IMR-90 (cell line): ENCODE results near the gene NIPSNAP3A. TPM values are rescaled to one million over a fixed set of nuclear protein-coding genes. Genes with fewer than 3 reads are reported as not detected.

Experiments used
- ATAC-seq: fragments of 200-7000 bp; cut with Tn5 transposase; 2 replicates; pipeline ENCODE4 v1.9.1; 2020; ENCODE audit warnings: low read depth, mild to moderate bottlenecking, moderate library complexity
- BruUV-seq: library from RNA; stranded (reverse); fragments of 400-500 nt; replicated peaks from 2 replicates; lab custom pipeline; 2021; lab: Mats Ljungman, UMichigan
- CTCF ChIA-PET: fragments of 300-600 bp; formaldehyde crosslinking; extraction: SDS; loops from one replicate; lab custom pipeline; 2021; ENCODE audit warnings: antibody characterized with exemption; lab: Yijun Ruan, JAX
- POLR2A ChIA-PET: fragments of 300-600 bp; sonication (Branson Sonifier 250); formaldehyde crosslinking; loops from one replicate; lab custom pipeline; 2022; ENCODE audit warnings: antibody characterized with exemption; ENCODE audit not compliant: unreplicated experiment; lab: Charles Lee
- DNase-seq: peaks from one replicate; pipeline ENCODE4 v3.0.0; 2013
- H2AFZ ChIP-seq: replicated peaks from 2 replicates; pipeline ENCODE3; 2013; ENCODE audit warnings: low read length, mild to moderate bottlenecking; ENCODE audit not compliant: poor library complexity
- H2AK5ac ChIP-seq: 2 replicates; pipeline ENCODE4 v1.6.1; 2013; ENCODE audit warnings: low read depth, low read length, inconsistent platforms
- H2AK9ac ChIP-seq: replicated peaks from 2 replicates; pipeline ENCODE3; 2013; ENCODE audit warnings: mild to moderate bottlenecking, low read depth, low read length, moderate library complexity; ENCODE audit not compliant: poor library complexity
- H2BK120ac ChIP-seq: 2 replicates; pipeline ENCODE4 v1.6.1; 2013; ENCODE audit warnings: low read depth, low read length, inconsistent platforms
- H2BK15ac ChIP-seq: 3 replicates; pipeline ENCODE4 v1.6.1; 2013; ENCODE audit warnings: low read depth, low read length, inconsistent platforms
- H2BK20ac ChIP-seq: 2 replicates; pipeline ENCODE4 v1.6.1; 2013; ENCODE audit warnings: low read depth, mild to moderate bottlenecking, inconsistent platforms, low read length, moderate library complexity
- H2BK5ac ChIP-seq: 2 replicates; pipeline ENCODE4 v1.6.1; 2013; ENCODE audit warnings: mild to moderate bottlenecking, low read depth, low read length, inconsistent platforms; ENCODE audit not compliant: poor library complexity, severe bottlenecking
- H3K14ac ChIP-seq: replicated peaks from 2 replicates; pipeline ENCODE4 v1.6.1; 2013; ENCODE audit warnings: low read depth, low read length, inconsistent platforms
- H3K18ac ChIP-seq: 2 replicates; pipeline ENCODE4 v1.6.1; 2013; ENCODE audit warnings: low read depth, low read length, control low read depth
- H3K23ac ChIP-seq: 2 replicates; pipeline ENCODE4 v1.6.1; 2013; ENCODE audit warnings: low read depth, low read length, inconsistent platforms
- H3K27ac ChIP-seq: 2 replicates; pipeline ENCODE4 v1.5.1; 2013; ENCODE audit warnings: mild to moderate bottlenecking, control low read depth, low read length; ENCODE audit not compliant: insufficient read depth
- H3K27me3 ChIP-seq: 2 replicates; pipeline ENCODE4 v1.6.1; 2013; ENCODE audit warnings: low read length; ENCODE audit not compliant: control insufficient read depth, insufficient read depth
- H3K36me3 ChIP-seq: 2 replicates; pipeline ENCODE4 v1.6.1; 2013; ENCODE audit warnings: low read length, mixed read lengths; ENCODE audit not compliant: control insufficient read depth, insufficient read depth
- H3K4ac ChIP-seq: 2 replicates; pipeline ENCODE4 v1.6.1; 2013; ENCODE audit warnings: low read depth, low read length, inconsistent platforms
- H3K4me1 ChIP-seq: 2 replicates; pipeline ENCODE4 v1.6.1; 2013; ENCODE audit warnings: low read length, mixed read lengths; ENCODE audit not compliant: control insufficient read depth, insufficient read depth
- H3K4me2 ChIP-seq: 2 replicates; pipeline ENCODE4 v1.6.1; 2013; ENCODE audit warnings: low read depth, mild to moderate bottlenecking, control low read depth, low read length, moderate library complexity
- H3K4me3 ChIP-seq: 2 replicates; pipeline ENCODE4 v1.5.1; 2013; ENCODE audit warnings: low read depth, mild to moderate bottlenecking, control low read depth, low read length, moderate library complexity; ENCODE audit not compliant: insufficient read depth
- H3K56ac ChIP-seq: 2 replicates; pipeline ENCODE4 v1.6.1; 2013; ENCODE audit warnings: low read length, inconsistent platforms; ENCODE audit not compliant: insufficient read depth; ENCODE audit errors: extremely low read depth
- H3K79me1 ChIP-seq, 2 experiments: 2 replicates each; pipeline ENCODE4 v1.6.1; 2013; ENCODE audit warnings: low read length in 2 of 2, inconsistent platforms in 1 of 2, low read depth in 1 of 2
- H3K9ac ChIP-seq: 2 replicates; pipeline ENCODE4 v1.6.1; 2013; ENCODE audit warnings: low read depth, low read length, control low read depth
- H3K9me1 ChIP-seq: 2 replicates; pipeline ENCODE4 v1.6.1; 2013; ENCODE audit warnings: low read length, inconsistent platforms; ENCODE audit not compliant: insufficient read depth
- H3K9me3 ChIP-seq: 2 replicates; pipeline ENCODE4 v1.6.1; 2013; ENCODE audit warnings: low read length; ENCODE audit not compliant: control insufficient read depth, insufficient read depth
- H4K20me1 ChIP-seq: 2 replicates; pipeline ENCODE4 v1.6.1; 2013; ENCODE audit warnings: low read length, inconsistent platforms; ENCODE audit not compliant: insufficient read depth
- H4K5ac ChIP-seq: 2 replicates; pipeline ENCODE4 v1.6.1; 2013; ENCODE audit warnings: mild to moderate bottlenecking, low read depth, low read length, control low read depth
- H4K8ac ChIP-seq, 2 experiments: 2 replicates each; pipeline ENCODE4 v1.6.1; 2013; ENCODE audit warnings: low read depth in 2 of 2, low read length in 2 of 2, control low read depth in 1 of 2, inconsistent platforms in 1 of 2
- H4K91ac ChIP-seq: 2 replicates; pipeline ENCODE4 v1.6.1; 2013; ENCODE audit warnings: low read depth, low read length, inconsistent platforms; ENCODE audit not compliant: insufficient read depth
- BHLHE40 ChIP-seq: fragments of 150-350 bp; IDR thresholded peaks from 2 replicates; pipeline ENCODE4 v1.6.1; 2016; ENCODE audit warnings: mild to moderate bottlenecking, low read depth, low read length
- CHD1 ChIP-seq: IDR thresholded peaks from 2 replicates; pipeline ENCODE4 v1.6.1; 2012; ENCODE audit warnings: low read depth, low read length, improper control_type of control experiment
- CTCF ChIP-seq: conservative IDR thresholded peaks from 2 replicates; pipeline ENCODE4 v1.5.1; 2012; ENCODE audit warnings: mild to moderate bottlenecking, low read depth, low read length, improper control_type of control experiment
- ELK1 ChIP-seq: fragments of 150-350 bp; IDR thresholded peaks from 2 replicates; pipeline ENCODE4 v1.6.1; 2016; ENCODE audit warnings: low read depth, mild to moderate bottlenecking, low read length, moderate library complexity, borderline replicate concordance
- FOS ChIP-seq: fragments of 150-350 bp; IDR thresholded peaks from 2 replicates; pipeline ENCODE4 v1.6.1; 2016; ENCODE audit warnings: low read depth, low read length
- MAZ ChIP-seq: IDR thresholded peaks from 2 replicates; pipeline ENCODE4 v1.6.1; 2012; ENCODE audit warnings: low read depth, mild to moderate bottlenecking, low read length, improper control_type of control experiment, moderate library complexity, borderline replicate concordance
- NFE2L2 ChIP-seq: fragments of 150-350 bp; IDR thresholded peaks from 2 replicates; pipeline ENCODE4 v1.6.1; 2016; ENCODE audit warnings: low read depth, mild to moderate bottlenecking, low read length
- POLR2A ChIP-seq: IDR thresholded peaks from 2 replicates; pipeline ENCODE4 v1.6.1; 2012; ENCODE audit warnings: mild to moderate bottlenecking, low read depth, low read length
- RAD21 ChIP-seq: IDR thresholded peaks from 2 replicates; pipeline ENCODE4 v1.6.1; 2012; ENCODE audit warnings: low read length, improper control_type of control experiment
- RCOR1 ChIP-seq: IDR thresholded peaks from 2 replicates; pipeline ENCODE4 v1.6.1; 2012; ENCODE audit warnings: mild to moderate bottlenecking, low read length, improper control_type of control experiment; ENCODE audit not compliant: insufficient replicate concordance
- SMC3 ChIP-seq: fragments of 150-350 bp; IDR thresholded peaks from 2 replicates; pipeline ENCODE4 v1.6.1; 2016; ENCODE audit warnings: low read depth, mild to moderate bottlenecking, antibody characterized with exemption, low read length, moderate library complexity
- WGBS, 2 experiments: methylation state at CpG; one replicate each; pipeline versions ENCODE4 v1.1.5 to v1.1.7; 2013; ENCODE audit warnings: missing lambda C conversion rate in 2 of 2; ENCODE audit not compliant: insufficient read length in 1 of 2; ENCODE audit errors: extremely low coverage in 2 of 2; 5-methylcytosine and 5-hydroxymethylcytosine counted together
- dilution Hi-C: fragments of 300-500 bp; cut with HindIII; formaldehyde crosslinking; loops from one replicate; pipeline ENCODE4 v1.14.3; 2018; ENCODE audit warnings: low sequenced_read_pairs; ENCODE audit not compliant: unreplicated experiment
- in situ Hi-C: fragments of 300-500 bp; cut with MboI; formaldehyde crosslinking; loops from 3 replicates; pipeline ENCODE4 v1.14.3; 2019; ENCODE audit warnings: low sequenced_read_pairs, inconsistent platforms, mixed read lengths
- intact Hi-C: fragments of 100-400 bp; cut with micrococcal nuclease; formaldehyde crosslinking; loops from 2 replicates; pipeline ENCODE4 v1.10.0; 2022
- polyA plus RNA-seq, 3 experiments: library from polyadenylated mRNA; depleted of rRNA; stranded (reverse); fragments of >200 nt; gene quantifications; 2 replicates each; pipeline ENCODE4 v1.2.3, GENCODE V29; 2012; ENCODE audit warnings: low replicate concordance in 1 of 3
- total RNA-seq: library from RNA; depleted of rRNA; stranded (reverse); fragments of >200 nt; gene quantifications from 2 replicates; pipeline ENCODE4 v1.2.3, GENCODE V29; 2012
- TF ChIP-seq, protein P1 (sequence below): fragments of 150-350 bp; IDR thresholded peaks from 2 replicates; pipeline ENCODE4 v1.6.1; 2017; ENCODE audit warnings: mild to moderate bottlenecking, antibody characterized with exemption, low read length, low read depth

Gene NIPSNAP3A
- total and polyA plus RNA-seq, 2 of the 4 experiments (the other 2 are of a cell fraction): 21.4 to 32.1 TPM

DNA sequence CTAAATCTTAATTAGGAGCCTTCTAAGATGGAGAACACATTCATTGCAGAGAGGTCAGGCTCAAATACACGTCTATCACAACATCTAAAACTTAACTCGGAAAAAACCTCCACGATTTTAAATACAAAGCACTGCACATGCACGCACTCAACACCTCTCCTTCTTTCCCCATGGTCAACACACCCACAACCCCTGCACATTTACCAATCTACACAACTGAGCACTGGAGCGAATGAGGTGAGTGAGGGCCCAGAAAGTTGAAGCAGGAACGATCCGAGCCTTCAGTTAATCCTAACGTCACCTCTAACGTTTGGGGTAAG, 278 bp upstream of the NIPSNAP3A start:
- H2BK5ac ChIP-seq: peak overlapping the region; percentile 25
- H3K9ac ChIP-seq: peak overlapping the region; percentile 56
- ChIA-PET POLR2A (no interaction called here), CTCF (interaction anchor here (0.6 kb wide), 1 partner anchor 10 kb away, joined by 7 read pairs; no protein-coding TSS in a partner anchor)
- peak overlapping the region; percentile 95 for H3K4ac ChIP-seq
- H2AK5ac ChIP-seq: no peak overlapping the region
- peak overlapping the region; percentile 86 for H2BK120ac ChIP-seq
- peak overlapping the region; percentile 43; the same call in 1 of the 2 replicates for H3K18ac ChIP-seq
- peak overlapping the region; percentile 80 for H3K4me3 ChIP-seq
- in situ Hi-C loops: no loop called here
- no peaks in the 10 kb centered on the region for H3K9me3 ChIP-seq
- peak overlapping the region; percentile 99 for H2AK9ac ChIP-seq
- TF ChIP-seq RAD21 (no peak), POLR2A (no peak), CHD1 (no peak), RCOR1 (no peak), BHLHE40 (no peak), SMC3 (no peak), NFE2L2 (no peak), CTCF (no peak), FOS (no peak), ELK1 (no peak), MAZ (no peak)
- TF ChIP-seq, protein P1, sequence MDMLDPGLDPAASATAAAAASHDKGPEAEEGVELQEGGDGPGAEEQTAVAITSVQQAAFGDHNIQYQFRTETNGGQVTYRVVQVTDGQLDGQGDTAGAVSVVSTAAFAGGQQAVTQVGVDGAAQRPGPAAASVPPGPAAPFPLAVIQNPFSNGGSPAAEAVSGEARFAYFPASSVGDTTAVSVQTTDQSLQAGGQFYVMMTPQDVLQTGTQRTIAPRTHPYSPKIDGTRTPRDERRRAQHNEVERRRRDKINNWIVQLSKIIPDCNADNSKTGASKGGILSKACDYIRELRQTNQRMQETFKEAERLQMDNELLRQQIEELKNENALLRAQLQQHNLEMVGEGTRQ: no peak
- peak overlapping the region; percentile 24; the same call in 1 of the 3 replicates for H2BK15ac ChIP-seq
- peak overlapping the region; percentile 72 for H3K56ac ChIP-seq
- H3K27ac ChIP-seq: peak overlapping the region; percentile 15
- H3K14ac ChIP-seq: peak overlapping the region; percentile 99
- H2BK20ac ChIP-seq: peak overlapping the region; percentile 86
- H3K4me2 ChIP-seq: peak overlapping the region; percentile 96
- no peaks in the 10 kb centered on the region for H3K9me1 ChIP-seq
- DNase-seq: no peak
- intact Hi-C loops: loop anchor here (5.0 kb wide), 1 partner anchor 655 kb away; the partner anchor contains the start of gene SMC2
- peak overlapping the region; percentile 100 for H2AFZ ChIP-seq
- H4K8ac ChIP-seq: peak overlapping the region; percentile 60 to 95
- peak overlapping the region; percentile 46 for H4K5ac ChIP-seq
- H3K36me3 ChIP-seq: no peaks in the 10 kb centered on the region
- dilution Hi-C loops: no loop called here
- H3K23ac ChIP-seq: peak overlapping the region; percentile 99
- H3K27me3 ChIP-seq: no peaks in the 10 kb centered on the region
- ATAC-seq: peak; percentile 24
- H3K4me1 ChIP-seq: peaks cover 2% of the 10 kb centered on the region; the same call in 1 of the 2 replicates
- peaks cover 11 to 24% of the 10 kb centered on the region in 2 experiments for H3K79me1 ChIP-seq
- 0% methylated on average over 3 of the region's 9 CpGs; no CpG with 5 or more reads in 1 of the 2 experiments for WGBS, 2 experiments
- H4K20me1 ChIP-seq: no peaks in the 10 kb centered on the region
- peak overlapping the region; percentile 73 for H4K91ac ChIP-seq
- no TSS peak for BruUV-seq
